GM23338 (cell line): Measurements from ENCODE around the gene ZBTB7A. TPM values are rescaled to one million over a fixed set of nuclear protein-coding genes. Genes with fewer than 3 reads are reported as not detected.

Experiments
- ATAC-seq: fragments of 200-7000 bp; cut with Tn5 transposase; 3 replicates; pipeline ENCODE4 v1.9.1; 2020
- DNase-seq: peaks from one replicate; pipeline ENCODE4 v3.0.0-alpha.2; 2015; ENCODE audit warnings: low spot score
- H2AFZ ChIP-seq: fragments of 200-600 bp; sonication (generic); 2 replicates; pipeline ENCODE4 v1.8.0; 2016; ENCODE audit warnings: antibody characterized with exemption, mild to moderate bottlenecking, moderate library complexity
- H3F3A ChIP-seq: fragments of 200-600 bp; sonication (generic); replicated peaks from 2 replicates; pipeline ENCODE4 v1.8.0; 2017; ENCODE audit warnings: antibody characterized with exemption, mixed run types, low read depth
- H3K27ac ChIP-seq: fragments of 200-600 bp; sonication (generic); 2 replicates; pipeline ENCODE4 v1.6.1; 2016; ENCODE audit warnings: low read depth
- H3K27me3 ChIP-seq: fragments of 200-600 bp; sonication (generic); 2 replicates; pipeline ENCODE4 v1.8.0; 2016; ENCODE audit warnings: mild to moderate bottlenecking, mixed run types, moderate library complexity; ENCODE audit not compliant: insufficient read depth
- H3K36me3 ChIP-seq: fragments of 200-600 bp; sonication (generic); 2 replicates; pipeline ENCODE4 v1.8.0; 2016; ENCODE audit warnings: mild to moderate bottlenecking; ENCODE audit not compliant: insufficient read depth
- H3K4me1 ChIP-seq: fragments of 200-600 bp; sonication (generic); 2 replicates; pipeline ENCODE4 v1.8.0; 2016; ENCODE audit warnings: mild to moderate bottlenecking, moderate library complexity; ENCODE audit not compliant: insufficient read depth
- H3K4me2 ChIP-seq: fragments of 200-600 bp; sonication (generic); 2 replicates; pipeline ENCODE4 v1.7.1; 2017; ENCODE audit warnings: mixed run types
- H3K4me3 ChIP-seq: fragments of 200-600 bp; sonication (generic); 2 replicates; pipeline ENCODE4 v1.6.1; 2016; ENCODE audit warnings: mixed run types
- H3K79me2 ChIP-seq: fragments of 200-600 bp; sonication (generic); replicated peaks from 2 replicates; pipeline ENCODE4 v1.8.0; 2017; ENCODE audit warnings: mild to moderate bottlenecking; ENCODE audit not compliant: insufficient read depth
- H3K9me2 ChIP-seq: fragments of 200-600 bp; sonication (generic); 2 replicates; pipeline ENCODE4 v1.8.0; 2017; ENCODE audit not compliant: insufficient read depth
- H4K20me1 ChIP-seq: fragments of 200-600 bp; sonication (generic); replicated peaks from 2 replicates; pipeline ENCODE4 v1.8.0; 2017; ENCODE audit warnings: mild to moderate bottlenecking; ENCODE audit not compliant: insufficient read depth
- H3K27ac Mint-ChIP-seq: 2 replicates; pipeline ENCODE4 v1.8.0; 2020; ENCODE audit warnings: inconsistent platforms, mild to moderate bottlenecking, moderate library complexity, mixed read lengths
- H3K27me3 Mint-ChIP-seq: 3 replicates; pipeline ENCODE4 v1.8.0; 2022; ENCODE audit warnings: low read depth, mild to moderate bottlenecking, moderate library complexity, mixed read lengths, inconsistent platforms; ENCODE audit not compliant: insufficient read depth, poor library complexity
- H3K36me3 Mint-ChIP-seq: 3 replicates; pipeline ENCODE4 v1.8.0; 2021; ENCODE audit warnings: low read depth, mild to moderate bottlenecking, inconsistent platforms, moderate library complexity, mixed read lengths
- H3K4me1 Mint-ChIP-seq: 3 replicates; pipeline ENCODE4 v1.8.0; 2020; ENCODE audit warnings: mild to moderate bottlenecking, inconsistent platforms, mixed read lengths
- H3K4me3 Mint-ChIP-seq: 3 replicates; pipeline ENCODE4 v1.8.0; 2021; ENCODE audit warnings: moderate library complexity, mild to moderate bottlenecking, inconsistent platforms, mixed read lengths
- H3K9me3 Mint-ChIP-seq: 3 replicates; pipeline ENCODE4 v1.8.0; 2020; ENCODE audit warnings: moderate library complexity, mild to moderate bottlenecking, inconsistent platforms, mixed read lengths
- ETS1 ChIP-seq: IDR thresholded peaks from 2 replicates; pipeline ENCODE4 v1.6.1; 2016; ENCODE audit warnings: antibody characterized with exemption
- POLR2AphosphoS5 ChIP-seq: IDR thresholded peaks from 2 replicates; pipeline ENCODE4 v1.6.1; 2016; ENCODE audit warnings: antibody characterized with exemption, low read depth
- STAT1 ChIP-seq: IDR thresholded peaks from one replicate; pipeline ENCODE4 v1.6.1; 2016; ENCODE audit warnings: antibody characterized with exemption; ENCODE audit not compliant: unreplicated experiment
- ZNF114 ChIP-seq: fragments of 250-450 bp; sonication (Bioruptor Pico); IDR thresholded peaks from 2 replicates; pipeline ENCODE4 v1.5.0; 2020; ENCODE audit warnings: mild to moderate bottlenecking, moderate library complexity
- ZNF331 ChIP-seq: fragments of 250-450 bp; sonication (Bioruptor Pico); IDR thresholded peaks from 2 replicates; pipeline ENCODE4 v1.5.0; 2020; ENCODE audit warnings: low read depth, mild to moderate bottlenecking, moderate library complexity
- ZNF462 ChIP-seq: fragments of 250-450 bp; sonication (Bioruptor Pico); IDR thresholded peaks from 2 replicates; pipeline ENCODE4 v1.5.0; 2020; ENCODE audit warnings: mild to moderate bottlenecking, moderate library complexity
- polyA plus RNA-seq: library from polyadenylated mRNA; unstranded; fragments of >200 nt; fragmentation: Nextera tagmentation; extraction: Ambion mirVana; gene quantifications from 2 replicates; pipeline ENCODE4 v1.2.1, GENCODE V29; 2016
- total RNA-seq: library from RNA; depleted of rRNA; stranded (reverse); fragments of >200 nt; shearing (Covaris generic); gene quantifications from 2 replicates; pipeline ENCODE4 v1.2.3, GENCODE V29; 2014

The ZBTB7A gene
- total and polyA plus RNA-seq, 2 experiments from 2014 or later, result 9.5 to 35.0 TPM

GRCh38 chr19:4063369-4064148 is 3.1 kb downstream of the ZBTB7A start (continued):
- TF ChIP-seq ETS1, result no peak
- no peak for TF ChIP-seq ZNF331

GRCh38 chr19:4062419-4063368 is 4.0 kb downstream of the ZBTB7A start:
- H3K4me3 ChIP-seq, result no peak overlapping the region; the same call in 1 of the 2 replicates
- H3F3A ChIP-seq, result 0 out of 2 replicates have a peak, but pooled peaks cover 7% of the 10 kb centered on the region
- peaks cover 4% of the 10 kb centered on the region; the same call in 1 of the 3 replicates for H3K36me3 Mint-ChIP-seq
- DNase-seq (peak; percentile 18), ATAC-seq (no peak)
- H3K9me2 ChIP-seq, result no peaks in the 10 kb centered on the region
- H3K4me1 Mint-ChIP-seq, result peaks cover 6% of the 10 kb centered on the region
- H3K36me3 ChIP-seq, result no peaks in the 10 kb centered on the region
- 0 out of 2 replicates have a peak overlapping the region, but pooled peaks have one; percentile 45 for H3K27ac ChIP-seq
- H3K27me3 Mint-ChIP-seq, result peaks cover 7% of the 10 kb centered on the region
- H3K4me2 ChIP-seq, result peak overlapping the region; percentile 55; the same call in 1 of the 2 replicates
- peaks cover 33% of the 10 kb centered on the region for H4K20me1 ChIP-seq
- H3K4me3 Mint-ChIP-seq, result peak overlapping the region; percentile 86; the same call in 1 of the 3 replicates
- no peak overlapping the region for H3K27ac Mint-ChIP-seq
- peaks cover 19% of the 10 kb centered on the region for H3K4me1 ChIP-seq
- TF ChIP-seq ZNF462 (CRISPR knock-in tag) (no peak), POLR2AphosphoS5 (0 out of 2 replicates have a peak, but pooled peaks have one; percentile 14), STAT1 (no peak), ZNF114 (CRISPR knock-in tag) (no peak)
- peaks cover 74% of the 10 kb centered on the region for H3K79me2 ChIP-seq
- peaks cover 9% of the 10 kb centered on the region for H3K27me3 ChIP-seq
- no peak overlapping the region for H2AFZ ChIP-seq
- no peaks in the 10 kb centered on the region for H3K9me3 Mint-ChIP-seq
